NCI-H187 (cell line): ENCODE results near the gene ATRNL1.
"Not testable (repeated sequence)": the region's sequence is repeated elsewhere in the genome, so short reads cannot be mapped to it uniquely, and the experiment has no call there.

Experiments used
- DNase-seq, 2 experiments: peaks; one replicate each; lab custom pipeline; 2025; lab: John Stamatoyannopoulos, UW

Gene ATRNL1

GRCh38 chr10:115422624-115423023, 329.5 kb downstream of the ATRNL1 start:
- DNase-seq = no peak

GRCh38 chr10:115427611-115428010, 334.4 kb downstream of the ATRNL1 start:
- no peak for DNase-seq

- DNase-seq = no peak
Observed at GRCh38 chr10:115432188-115432819, 339.1 kb downstream of the ATRNL1 start.

GRCh38 chr10:115436999-115437398, 343.8 kb downstream of the ATRNL1 start:
- DNase-seq = no peak

GRCh38 chr10:115441907-115442545, 348.9 kb downstream of the ATRNL1 start:
- no peak for DNase-seq

- DNase-seq = no peak
Observed at GRCh38 chr10:115456812-115457211, 363.6 kb downstream of the ATRNL1 start.

GRCh38 chr10:115483294-115483693, 390.1 kb downstream of the ATRNL1 start:
- DNase-seq = no peak

GRCh38 chr10:115491526-115492140, 398.5 kb downstream of the ATRNL1 start:
- DNase-seq = no peak

- no peak for DNase-seq
Observed at GRCh38 chr10:115503546-115503945, 410.4 kb downstream of the ATRNL1 start.

- DNase-seq = no peak
Observed at GRCh38 chr10:115514895-115515294, 421.7 kb downstream of the ATRNL1 start.

- no peak for DNase-seq
Observed at GRCh38 chr10:115525141-115525540, 432.0 kb downstream of the ATRNL1 start.

- DNase-seq = not testable (repeated sequence)
Observed at GRCh38 chr10:115527682-115528081, 434.5 kb downstream of the ATRNL1 start.

GRCh38 chr10:115536401-115536800, 443.2 kb downstream of the ATRNL1 start:
- not testable (repeated sequence) for DNase-seq

GRCh38 chr10:115539142-115539762, 446.1 kb downstream of the ATRNL1 start:
- DNase-seq = no peak

- no peak for DNase-seq
Observed at GRCh38 chr10:115555887-115556402, 462.8 kb downstream of the ATRNL1 start.

- DNase-seq = no peak
Observed at GRCh38 chr10:115558252-115558651, 465.1 kb downstream of the ATRNL1 start.

GRCh38 chr10:115566867-115567266, 473.7 kb downstream of the ATRNL1 start:
- no peak for DNase-seq

- no peak for DNase-seq
Observed at GRCh38 chr10:115572740-115573455, 479.7 kb downstream of the ATRNL1 start.

GRCh38 chr10:115580239-115580638, 487.1 kb downstream of the ATRNL1 start:
- DNase-seq = no peak

- no peak for DNase-seq
Observed at GRCh38 chr10:115593060-115593459, 499.9 kb downstream of the ATRNL1 start.

- no peak for DNase-seq
Observed at GRCh38 chr10:115604627-115605026, 511.5 kb downstream of the ATRNL1 start.

- no peak for DNase-seq
Observed at GRCh38 chr10:115606086-115606485, 512.9 kb downstream of the ATRNL1 start.
